ENCODE data around the gene DNAJC1.
"Not testable (repeated sequence)": the region's sequence is repeated elsewhere in the genome, so short reads cannot be mapped to it uniquely, and the experiment has no call there.

DNAJC1 gene

DNA sequence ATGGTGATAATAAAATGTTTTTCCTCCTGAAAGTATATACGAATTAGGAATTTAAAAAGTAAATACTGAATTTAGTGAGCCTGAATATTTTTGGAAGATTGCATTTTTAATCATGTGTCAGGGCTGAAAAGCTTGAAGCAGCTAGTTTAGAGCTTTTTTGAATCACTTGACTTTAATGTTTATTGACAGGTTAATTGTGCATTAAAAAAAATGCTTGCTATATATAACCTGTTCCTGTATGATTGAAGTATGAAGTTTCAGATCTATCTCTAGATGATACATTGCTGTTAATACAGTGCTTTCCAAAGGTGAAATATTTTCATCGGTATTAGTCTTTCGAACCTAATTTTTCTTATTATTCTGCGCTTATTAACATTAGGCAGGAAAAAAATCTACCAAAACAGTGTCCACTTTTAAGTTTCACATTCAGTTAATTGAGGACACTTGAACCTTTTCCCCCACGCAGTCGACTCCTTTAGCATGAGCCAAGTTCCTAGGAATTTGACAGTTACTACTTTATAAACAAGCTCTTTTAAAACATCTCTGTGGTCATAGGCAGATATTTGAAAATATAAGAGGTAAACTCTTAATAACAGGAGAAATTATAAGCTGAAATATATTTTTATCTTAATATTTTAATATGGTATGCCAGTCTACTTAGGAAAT, 282.4 kb downstream of the DNAJC1 start:
- H3K9me3 ChIP-seq (replicated peaks; ENCODE audit: insufficient read depth, low read length), result no peaks in the 10 kb centered on the region
- no peak overlapping the region for H3K4me3 ChIP-seq (ENCODE audit: low read length)
- H4K20me1 ChIP-seq (ENCODE audit: insufficient read depth, low read length), result no peaks in the 10 kb centered on the region
- DNase-seq, result no peak
- H3K9ac ChIP-seq (ENCODE audit: low read length), result no peak overlapping the region
- H2AFZ ChIP-seq (ENCODE audit: low read length), result no peak overlapping the region
- H3K4me1 ChIP-seq (ENCODE audit: low read length), result peaks cover 23% of the 10 kb centered on the region
- H3K27me3 ChIP-seq (replicated peaks; ENCODE audit: insufficient read depth, low read length), result no peaks in the 10 kb centered on the region
- no peak overlapping the region for H3K27ac ChIP-seq (ENCODE audit: low read length)
- no peaks in the 10 kb centered on the region for H3K36me3 ChIP-seq (replicated peaks; ENCODE audit: insufficient read depth, low read length)
- 0 out of 2 replicates have a peak, but pooled peaks cover 6% of the 10 kb centered on the region for H3K79me2 ChIP-seq (ENCODE audit: low read length)
- H3K4me2 ChIP-seq (ENCODE audit: low read depth, low read length), result no peak overlapping the region
- H3F3A ChIP-seq (ENCODE audit: insufficient read depth, low read length), result peaks cover 13% of the 10 kb centered on the region
- no peaks in the 10 kb centered on the region for H3K9me2 ChIP-seq (replicated peaks; ENCODE audit: insufficient read depth, low read length)
- TF ChIP-seq EZH2phosphoT487 (IDR thresholded peaks at IDR 0.05; ENCODE audit: low read length) (no peak), EZH2 (optimal IDR thresholded peaks at IDR 0.05; ENCODE audit: low read depth, low read length) (no peak), CTCF (IDR thresholded peaks at IDR 0.05; ENCODE audit: low read length) (no peak)

DNA sequence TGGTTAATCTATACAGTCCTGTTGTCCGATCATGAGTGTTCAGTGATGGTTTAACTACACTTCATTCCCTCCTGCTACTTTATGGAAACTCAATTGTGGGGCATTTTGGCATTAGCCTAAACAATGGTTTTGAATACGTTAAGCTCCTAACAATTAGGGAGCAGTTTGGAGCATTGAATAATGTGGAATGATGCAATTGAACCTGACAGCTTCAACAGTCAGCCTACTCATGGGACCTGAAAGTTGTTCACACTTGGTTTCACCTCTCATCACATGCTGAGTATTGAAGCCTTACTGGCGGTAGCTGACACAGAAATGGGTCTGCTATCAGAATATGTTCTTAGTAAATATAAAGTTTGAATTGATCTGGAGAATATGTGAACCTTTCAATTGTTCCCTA, 283.4 kb downstream of the DNAJC1 start:
- no peak overlapping the region for H3K9ac ChIP-seq (ENCODE audit: low read length)
- TF ChIP-seq EZH2 (optimal IDR thresholded peaks at IDR 0.05; ENCODE audit: low read depth, low read length) (no peak), CTCF (IDR thresholded peaks at IDR 0.05; ENCODE audit: low read length) (no peak), EZH2phosphoT487 (IDR thresholded peaks at IDR 0.05; ENCODE audit: low read length) (no peak)
- H4K20me1 ChIP-seq (ENCODE audit: insufficient read depth, low read length), result no peaks in the 10 kb centered on the region
- no peaks in the 10 kb centered on the region for H3K9me3 ChIP-seq (replicated peaks; ENCODE audit: insufficient read depth, low read length)
- H2AFZ ChIP-seq (ENCODE audit: low read length), result no peak overlapping the region
- H3K4me3 ChIP-seq (ENCODE audit: low read length), result no peak overlapping the region
- no peak overlapping the region for H3K4me2 ChIP-seq (ENCODE audit: low read depth, low read length)
- H3K27me3 ChIP-seq (replicated peaks; ENCODE audit: insufficient read depth, low read length), result no peaks in the 10 kb centered on the region
- peaks cover 10% of the 10 kb centered on the region for H3F3A ChIP-seq (ENCODE audit: insufficient read depth, low read length)
- H3K9me2 ChIP-seq (replicated peaks; ENCODE audit: insufficient read depth, low read length), result no peaks in the 10 kb centered on the region
- H3K27ac ChIP-seq (ENCODE audit: low read length), result no peak overlapping the region
- no peak for DNase-seq
- H3K36me3 ChIP-seq (replicated peaks; ENCODE audit: insufficient read depth, low read length), result no peaks in the 10 kb centered on the region
- 0 out of 2 replicates have a peak, but pooled peaks cover 6% of the 10 kb centered on the region for H3K79me2 ChIP-seq (ENCODE audit: low read length)
- peaks cover 21% of the 10 kb centered on the region for H3K4me1 ChIP-seq (ENCODE audit: low read length)

- H3K9me2 ChIP-seq (replicated peaks; ENCODE audit: insufficient read depth, low read length), result no peaks in the 10 kb centered on the region
- H3K27me3 ChIP-seq (replicated peaks; ENCODE audit: insufficient read depth, low read length), result no peaks in the 10 kb centered on the region
- H3K9ac ChIP-seq (ENCODE audit: low read length), result no peak overlapping the region
- no peak overlapping the region for H3K27ac ChIP-seq (ENCODE audit: low read length)
- no peaks in the 10 kb centered on the region for H3K9me3 ChIP-seq (replicated peaks; ENCODE audit: insufficient read depth, low read length)
- H2AFZ ChIP-seq (ENCODE audit: low read length), result no peak overlapping the region
- no peak for DNase-seq
- no peak for TF ChIP-seq EZH2 (optimal IDR thresholded peaks at IDR 0.05; ENCODE audit: low read depth, low read length)
- no peaks in the 10 kb centered on the region for H4K20me1 ChIP-seq (ENCODE audit: insufficient read depth, low read length)
- peaks cover 17% of the 10 kb centered on the region for H3K4me1 ChIP-seq (ENCODE audit: low read length)
- 0 out of 2 replicates have a peak, but pooled peaks cover 2% of the 10 kb centered on the region for H3K36me3 ChIP-seq (replicated peaks; ENCODE audit: insufficient read depth, low read length)
- no peak overlapping the region for H3K4me2 ChIP-seq (ENCODE audit: low read depth, low read length)
- H3K4me3 ChIP-seq (ENCODE audit: low read length), result no peak overlapping the region
- peaks cover 4% of the 10 kb centered on the region; the same call in 1 of the 2 replicates for H3F3A ChIP-seq (ENCODE audit: insufficient read depth, low read length)
- H3K79me2 ChIP-seq (ENCODE audit: low read length), result 0 out of 2 replicates have a peak, but pooled peaks cover 6% of the 10 kb centered on the region
Observed at GRCh38 chr10:21719502-21719901, 284.0 kb downstream of the DNAJC1 start.

DNA sequence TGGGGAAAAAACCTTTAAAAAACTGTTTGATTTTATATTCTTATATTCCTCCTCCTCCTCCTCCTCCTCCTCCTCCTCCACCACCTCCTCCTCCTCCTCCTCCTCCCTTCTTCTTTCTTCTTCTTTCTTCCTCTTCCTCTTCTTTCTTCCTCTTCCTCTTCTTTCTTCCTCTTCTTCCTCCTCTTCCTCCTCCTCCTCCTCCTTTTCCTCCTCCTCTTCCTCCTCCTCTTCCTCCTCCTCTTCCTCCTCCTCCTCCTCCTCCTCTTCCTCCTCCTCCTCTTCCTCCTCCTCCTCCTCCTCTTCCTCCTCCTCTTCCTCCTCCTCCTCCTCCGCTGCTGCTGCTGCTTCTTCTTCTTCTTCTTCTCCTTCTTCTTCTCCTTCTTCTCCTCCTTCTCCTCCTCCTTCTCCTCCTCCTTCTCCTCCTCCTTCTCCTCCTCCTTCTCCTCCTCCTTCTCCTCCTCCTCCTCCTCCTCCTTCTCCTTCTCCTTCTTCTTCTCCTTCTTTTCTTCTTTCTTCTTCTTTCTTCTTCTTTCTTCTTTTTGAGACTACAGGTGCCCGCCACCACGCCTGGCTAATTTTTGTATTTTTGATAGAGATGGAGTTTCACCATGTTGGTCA, 286.0 kb downstream of the DNAJC1 start:
- Histone ChIP-seq H3K4me1 (ENCODE audit: low read length) (peaks cover 10% of the 10 kb centered on the region), H3K79me2 (ENCODE audit: low read length) (peaks cover 12% of the 10 kb centered on the region; the same call in 1 of the 2 replicates)
- not testable (repeated sequence) for DNase-seq; H3K9me3 ChIP-seq (replicated peaks; ENCODE audit: insufficient read depth, low read length); H3K36me3 ChIP-seq (replicated peaks; ENCODE audit: insufficient read depth, low read length); H3K27me3 ChIP-seq (replicated peaks; ENCODE audit: insufficient read depth, low read length); H3F3A ChIP-seq (ENCODE audit: insufficient read depth, low read length); H2AFZ ChIP-seq (ENCODE audit: low read length); H3K27ac ChIP-seq (ENCODE audit: low read length); H3K9me2 ChIP-seq (replicated peaks; ENCODE audit: insufficient read depth, low read length); H3K9ac ChIP-seq (ENCODE audit: low read length); H4K20me1 ChIP-seq (ENCODE audit: insufficient read depth, low read length); H3K4me3 ChIP-seq (ENCODE audit: low read length); H3K4me2 ChIP-seq (ENCODE audit: low read depth, low read length)
